HG02571 (cell line): ENCODE results near the gene HSBP1L1.
A peak's percentile ranks its signal among the peaks of the same experiment; 100 is the strongest.

Experiments used
- ATAC-seq: cut with Tn5 transposase; IDR thresholded peaks from one replicate; pipeline ENCODE4 v1.9.1; 2021; ENCODE audit warnings: mild to moderate bottlenecking, moderate library complexity; ENCODE audit not compliant: unreplicated experiment

The HSBP1L1 gene

DNA sequence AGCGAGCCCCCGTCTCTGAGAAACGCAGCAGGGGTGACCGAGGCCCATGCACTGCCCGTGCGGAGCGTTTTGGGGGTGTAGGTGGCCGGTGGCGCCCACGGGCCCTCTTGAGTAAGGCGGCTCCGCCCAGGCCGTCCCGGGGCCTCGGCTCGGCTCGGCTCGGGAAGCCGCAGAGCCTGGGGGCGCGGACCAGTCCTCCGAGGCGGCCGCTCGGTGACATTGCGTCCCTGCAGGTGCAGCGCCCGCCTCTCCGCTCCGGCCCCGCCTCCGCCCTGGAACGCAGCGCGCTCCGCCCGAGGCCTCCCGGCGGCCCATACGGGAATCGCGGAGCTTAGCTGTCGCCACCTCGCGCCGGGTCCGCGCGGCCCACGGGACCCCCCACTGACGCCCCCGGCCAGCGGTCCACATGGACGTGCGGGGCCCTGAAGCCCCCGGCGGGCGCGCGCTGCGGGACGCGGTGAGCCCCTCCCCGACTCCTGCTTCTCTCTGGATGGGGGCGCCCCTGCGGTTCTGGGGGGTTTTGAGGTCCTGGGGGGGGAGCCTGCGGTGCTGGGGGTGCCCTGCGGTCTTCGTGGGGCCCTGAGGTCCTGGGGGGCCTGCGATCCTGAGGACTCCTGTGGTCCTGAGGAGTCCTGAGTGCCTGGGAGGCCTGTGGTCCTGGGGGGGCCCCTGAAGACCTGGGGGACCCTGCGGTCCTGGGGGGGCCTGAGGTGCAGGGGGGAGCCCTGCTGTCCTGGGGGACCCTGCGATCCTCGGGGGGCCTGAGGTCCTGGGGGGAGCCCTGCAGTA, at the start of gene HSBP1L1:
Gene HSBP1L1 (plus strand): TSS at position 314 of the 789 bp plus-strand sequence. CDS start 93 bp downstream, at position 407.
- ATAC-seq = peak; percentile 68

DNA sequence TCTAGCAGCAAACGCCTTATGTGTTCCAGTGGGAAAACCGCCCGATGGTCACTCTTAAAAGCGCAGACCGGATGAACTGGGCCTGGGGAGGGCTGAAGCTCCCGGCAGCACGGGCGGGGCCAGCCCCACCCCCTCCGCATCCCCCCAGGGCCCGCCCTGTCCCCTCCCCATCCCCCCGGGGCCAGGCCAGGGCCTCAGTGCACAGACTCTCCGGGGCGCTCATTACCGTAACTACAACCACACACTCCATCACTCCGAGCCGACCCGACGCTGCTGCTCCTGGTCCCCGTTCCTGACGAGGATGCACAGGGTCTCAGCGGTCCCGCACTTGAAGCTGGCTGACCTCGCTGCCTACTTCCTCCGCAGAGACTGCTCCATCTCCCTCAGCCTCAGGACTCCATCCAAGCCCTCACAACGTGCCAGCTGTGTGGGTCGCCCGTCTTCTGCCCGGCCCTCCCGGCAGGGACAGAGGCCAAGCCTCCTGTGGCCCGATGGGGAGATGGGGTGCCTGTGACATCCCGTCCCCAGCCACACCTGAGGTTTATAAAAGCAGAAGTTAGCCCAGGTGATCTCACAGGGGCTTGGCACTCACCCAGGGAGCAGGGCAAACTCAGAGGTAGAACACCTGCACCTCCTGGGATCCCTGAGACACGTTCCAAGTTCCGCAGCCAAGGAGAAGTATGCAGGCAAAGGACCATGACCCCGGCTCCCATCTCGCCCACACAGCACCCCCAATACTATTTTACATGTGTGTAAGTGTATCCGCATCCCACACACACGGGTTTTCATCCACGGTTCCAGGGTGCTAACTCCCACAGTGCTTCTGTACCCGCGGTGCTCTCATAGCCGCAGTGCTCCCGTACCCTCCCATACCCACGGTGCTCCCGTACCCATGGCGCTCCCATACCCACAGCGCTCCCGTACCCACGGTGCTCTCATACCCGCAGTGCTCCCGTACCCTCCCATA, 49.0 kb upstream of the HSBP1L1 start:
- ATAC-seq = no peak

DNA sequence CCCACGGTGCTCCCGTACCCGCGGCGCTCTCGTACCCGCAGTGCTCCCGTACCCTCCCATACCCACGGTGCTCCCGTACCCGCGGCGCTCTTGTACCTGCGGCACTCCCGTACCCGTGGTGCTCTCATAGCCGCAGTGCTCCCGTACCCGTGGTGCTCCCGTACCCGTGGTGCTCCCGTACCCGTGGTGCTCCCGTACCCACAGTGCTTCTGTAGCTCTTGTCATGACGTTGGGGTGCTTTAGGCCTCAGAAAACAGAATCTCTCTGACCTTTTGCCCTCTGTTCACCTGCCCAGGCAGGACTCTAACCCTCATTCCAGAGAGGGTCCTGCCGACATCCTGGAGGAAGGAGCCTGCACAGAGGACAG, 48.3 kb upstream of the HSBP1L1 start:
- ATAC-seq = no peak

DNA sequence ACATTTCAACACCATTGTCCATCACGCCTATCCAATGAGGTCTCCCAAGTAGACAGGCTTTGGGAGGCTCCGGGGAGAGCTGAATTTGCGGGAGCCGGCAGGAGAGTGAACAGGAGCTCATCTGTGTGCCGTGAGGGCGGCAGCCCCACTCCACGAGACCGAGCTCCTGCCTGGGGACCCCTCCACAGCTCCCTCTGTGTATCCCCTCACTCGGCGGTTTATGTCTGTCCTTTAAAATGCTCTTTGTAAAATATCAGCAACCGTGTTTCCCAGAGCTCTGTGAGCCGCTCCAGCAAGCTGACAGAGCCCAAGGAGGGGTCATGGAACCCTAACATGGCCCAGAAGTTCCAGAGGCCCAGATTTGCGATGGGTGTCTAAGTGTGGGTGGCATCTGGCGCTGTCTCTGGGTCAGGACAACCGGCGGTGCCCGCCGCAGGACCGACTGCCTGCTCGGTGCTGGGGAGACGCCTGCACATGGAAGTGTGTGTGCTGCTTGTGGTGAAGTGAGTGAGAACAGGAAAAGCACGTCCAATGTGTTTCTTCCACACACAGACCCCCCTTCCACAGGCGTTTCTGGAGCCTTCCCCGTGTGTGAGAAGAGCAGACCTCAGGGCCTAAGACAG, 47.8 kb upstream of the HSBP1L1 start:
- ATAC-seq = no peak

DNA sequence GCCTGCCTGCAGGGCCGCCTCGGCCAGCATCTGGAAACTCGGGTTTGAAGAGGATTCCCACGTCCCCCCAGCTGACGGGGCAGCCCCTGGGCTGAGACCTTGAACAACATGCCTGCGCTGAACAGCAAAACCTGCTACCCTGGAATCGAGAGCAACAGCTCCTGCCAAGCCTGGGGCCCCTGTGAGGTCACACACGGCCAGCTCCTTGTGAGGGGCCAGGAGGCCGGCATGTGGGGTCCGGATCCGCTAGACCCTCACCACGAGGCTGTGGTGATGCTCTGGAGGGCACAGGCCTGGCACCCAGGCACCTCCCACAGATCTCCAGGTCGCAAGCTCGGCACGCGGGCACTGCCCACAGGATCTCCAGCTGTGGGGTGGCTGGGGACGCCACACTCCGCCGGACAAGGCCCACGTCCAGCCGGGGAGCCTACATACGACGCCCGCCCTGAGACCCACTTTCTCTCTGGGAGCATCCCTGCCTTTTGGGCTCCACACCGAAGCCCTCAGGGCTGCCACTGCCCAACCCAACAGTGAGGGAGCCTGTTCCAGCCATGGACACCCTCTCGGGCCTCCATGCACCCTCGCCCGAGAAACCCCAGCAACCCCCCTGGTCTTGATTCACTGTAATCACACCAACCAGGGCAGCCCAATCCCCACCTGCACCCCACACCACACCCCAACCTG, 47.1 kb upstream of the HSBP1L1 start:
- ATAC-seq = no peak

DNA sequence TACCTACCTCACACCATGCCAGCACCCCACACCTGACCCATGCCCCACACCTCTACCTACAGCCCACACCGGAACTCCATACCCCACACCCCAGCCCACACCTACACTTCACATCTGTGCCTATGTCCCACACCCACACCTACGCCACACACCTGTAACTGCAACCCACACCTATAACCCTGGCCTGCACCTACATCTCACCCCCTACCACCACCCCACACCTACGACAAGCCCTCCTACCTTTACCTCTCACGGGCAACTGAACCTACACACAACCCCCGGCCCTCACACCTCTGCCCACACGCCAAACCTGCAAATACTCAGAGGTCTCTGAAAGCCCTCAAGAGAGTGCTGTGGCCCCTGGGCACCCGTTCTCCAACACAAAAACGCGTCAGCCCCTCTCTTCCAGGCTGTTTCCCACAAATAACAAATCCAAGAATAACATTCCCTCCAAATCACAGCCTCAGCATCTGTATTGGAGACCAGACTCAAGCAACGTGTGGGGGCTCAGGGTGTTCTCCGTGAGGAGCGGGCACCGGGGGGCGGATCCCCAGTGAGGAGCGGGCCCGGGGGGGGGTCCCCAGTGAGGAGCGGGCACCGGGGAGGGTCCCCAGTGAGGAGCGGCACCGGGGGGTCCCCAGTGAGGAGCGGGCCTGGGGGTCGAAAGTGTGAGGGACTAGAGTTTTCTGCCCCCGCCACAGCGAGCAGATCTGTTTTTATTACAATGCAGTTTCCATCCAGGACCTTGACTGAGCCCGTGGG, 46.4 kb upstream of the HSBP1L1 start:
- ATAC-seq = no peak

DNA sequence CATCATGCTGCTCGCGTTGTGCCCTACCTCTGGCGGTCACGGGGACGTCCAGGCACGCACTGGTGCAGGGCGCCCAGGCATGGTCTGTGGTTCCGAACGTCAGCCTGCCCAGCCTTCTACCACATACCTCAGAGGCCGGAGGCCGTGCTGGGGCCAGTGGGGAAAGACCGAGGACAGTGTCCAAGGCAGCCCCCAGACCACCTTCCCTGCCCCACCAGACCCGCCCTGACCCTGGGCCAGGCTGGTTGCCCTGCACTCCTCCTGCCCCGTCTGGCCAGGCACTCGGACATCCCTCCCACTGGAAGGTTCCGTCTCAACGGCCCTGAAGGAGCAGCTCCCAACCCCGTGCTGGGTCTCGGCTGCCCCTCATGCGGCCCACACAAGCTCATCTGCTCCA, 45.8 kb upstream of the HSBP1L1 start:
- no peak for ATAC-seq

DNA sequence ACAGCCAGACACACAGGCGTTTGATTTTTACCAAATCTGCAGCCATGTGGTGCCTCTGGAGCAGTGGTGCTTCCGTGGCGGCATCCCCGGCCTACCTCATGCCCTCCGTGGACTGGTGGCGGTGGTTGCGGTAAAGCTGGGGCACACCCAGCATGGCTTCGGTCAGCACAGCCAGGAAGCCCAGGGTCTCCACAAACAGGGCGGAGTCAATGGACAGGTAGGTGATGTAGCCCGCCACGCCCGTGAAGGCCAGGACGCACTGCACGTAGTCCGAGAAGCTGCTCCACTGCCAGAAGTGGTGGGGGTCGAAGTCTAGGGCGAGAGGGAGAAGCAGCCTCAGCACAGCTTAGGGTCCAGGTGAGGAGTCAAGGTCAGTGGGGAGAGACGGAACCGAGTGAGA, 45.4 kb upstream of the HSBP1L1 start:
- ATAC-seq = no peak

DNA sequence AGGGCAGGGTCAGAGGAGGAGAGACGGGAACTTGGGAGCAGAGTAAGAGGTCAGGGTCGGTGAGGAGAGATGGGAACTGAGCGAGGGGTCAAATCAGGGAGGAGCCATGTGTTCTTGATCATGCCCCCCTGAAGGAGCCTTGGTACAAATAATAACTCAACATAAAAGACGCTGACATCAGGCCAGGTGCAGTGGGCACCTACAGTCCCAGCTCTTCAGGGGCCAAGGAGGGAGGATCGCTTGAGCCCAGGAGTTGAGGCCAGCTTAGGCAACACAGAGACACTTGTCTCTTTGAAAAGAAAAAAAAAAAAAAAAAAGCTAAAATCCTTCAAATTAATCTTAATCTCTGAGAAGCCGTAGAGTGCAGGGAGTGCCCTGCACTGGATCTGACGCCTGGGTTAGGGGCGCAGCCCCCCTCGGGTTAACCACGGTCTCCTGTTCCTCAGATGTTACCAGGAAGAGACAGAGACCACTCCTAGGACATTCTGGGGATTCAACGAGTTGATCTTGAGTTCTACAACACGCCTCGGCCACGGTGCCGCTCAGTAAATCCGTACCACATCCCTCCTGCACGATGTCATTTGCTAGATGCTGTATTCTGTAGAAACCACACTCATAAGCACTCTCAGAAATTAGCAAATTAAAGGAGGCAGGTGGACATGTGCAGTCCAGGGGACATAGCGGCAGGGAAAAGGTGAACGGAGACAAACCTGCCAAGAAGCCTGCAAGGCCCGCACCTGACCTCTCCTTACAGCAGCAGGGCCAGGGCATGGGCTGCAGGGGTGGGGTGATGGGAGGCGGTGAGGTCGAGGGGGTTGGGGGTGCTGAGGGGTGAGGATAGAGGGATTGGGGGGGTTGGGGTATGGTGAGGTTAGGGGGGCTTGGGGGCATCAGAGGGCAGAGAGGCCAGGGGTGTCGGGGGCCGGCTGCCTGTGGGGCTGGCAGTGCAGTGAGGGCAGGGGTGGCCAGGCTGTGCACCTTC, 42.2 kb upstream of the HSBP1L1 start:
- ATAC-seq = no peak

DNA sequence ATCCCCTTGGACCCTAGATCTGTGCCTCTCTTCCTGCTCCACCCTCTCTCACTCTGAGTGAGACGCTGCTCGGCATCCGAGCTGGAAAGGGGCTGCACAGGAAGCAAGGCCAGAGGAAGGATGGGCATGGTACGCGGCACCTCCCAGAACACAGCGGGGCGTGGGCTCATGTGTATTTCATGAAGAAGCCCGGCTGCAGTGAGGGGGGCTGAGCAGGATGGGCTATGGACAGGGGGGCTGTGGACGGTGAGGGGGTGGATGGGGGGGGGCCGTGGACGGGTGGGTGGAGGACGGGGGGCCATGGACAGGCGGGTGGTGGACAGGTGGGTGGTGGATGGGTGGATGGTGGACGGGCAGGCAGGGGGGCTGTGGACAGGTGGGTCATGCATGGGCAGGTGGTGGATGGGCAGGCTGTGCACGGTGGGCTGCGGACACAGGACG, 41.5 kb upstream of the HSBP1L1 start:
- no peak for ATAC-seq

DNA sequence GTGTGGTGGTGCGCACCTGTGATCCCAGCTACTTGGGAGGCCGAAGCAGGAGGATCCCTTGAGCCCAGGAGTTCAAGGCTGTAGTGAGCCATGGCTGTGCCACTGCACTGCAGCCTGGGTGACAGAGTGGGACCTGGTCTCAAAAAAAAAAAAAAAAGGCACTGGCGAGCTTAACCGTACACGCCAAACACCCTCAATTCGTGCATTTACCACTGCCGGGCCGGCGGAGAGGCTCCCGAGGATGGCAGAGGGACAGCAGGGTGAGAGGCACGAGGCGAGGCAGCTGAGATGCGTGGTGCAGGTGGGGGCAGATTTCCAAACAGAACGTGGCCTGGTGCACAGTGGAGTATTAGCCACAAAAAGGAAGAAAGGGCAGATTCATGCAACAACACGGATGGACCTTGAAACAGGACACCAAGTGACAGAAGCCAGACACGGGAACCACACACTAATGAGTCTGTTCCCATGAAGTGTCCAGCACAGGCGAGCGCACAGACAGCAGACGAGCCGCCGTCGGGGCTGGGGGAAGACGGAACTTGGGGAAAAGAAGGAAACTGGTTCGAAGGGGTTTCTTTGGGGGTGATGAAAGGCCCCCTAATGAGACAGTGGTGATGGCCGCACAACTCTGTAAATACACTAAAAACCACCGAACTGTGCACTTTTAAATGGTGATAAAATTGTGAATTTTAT, 40.4 kb upstream of the HSBP1L1 start:
- no peak for ATAC-seq

DNA sequence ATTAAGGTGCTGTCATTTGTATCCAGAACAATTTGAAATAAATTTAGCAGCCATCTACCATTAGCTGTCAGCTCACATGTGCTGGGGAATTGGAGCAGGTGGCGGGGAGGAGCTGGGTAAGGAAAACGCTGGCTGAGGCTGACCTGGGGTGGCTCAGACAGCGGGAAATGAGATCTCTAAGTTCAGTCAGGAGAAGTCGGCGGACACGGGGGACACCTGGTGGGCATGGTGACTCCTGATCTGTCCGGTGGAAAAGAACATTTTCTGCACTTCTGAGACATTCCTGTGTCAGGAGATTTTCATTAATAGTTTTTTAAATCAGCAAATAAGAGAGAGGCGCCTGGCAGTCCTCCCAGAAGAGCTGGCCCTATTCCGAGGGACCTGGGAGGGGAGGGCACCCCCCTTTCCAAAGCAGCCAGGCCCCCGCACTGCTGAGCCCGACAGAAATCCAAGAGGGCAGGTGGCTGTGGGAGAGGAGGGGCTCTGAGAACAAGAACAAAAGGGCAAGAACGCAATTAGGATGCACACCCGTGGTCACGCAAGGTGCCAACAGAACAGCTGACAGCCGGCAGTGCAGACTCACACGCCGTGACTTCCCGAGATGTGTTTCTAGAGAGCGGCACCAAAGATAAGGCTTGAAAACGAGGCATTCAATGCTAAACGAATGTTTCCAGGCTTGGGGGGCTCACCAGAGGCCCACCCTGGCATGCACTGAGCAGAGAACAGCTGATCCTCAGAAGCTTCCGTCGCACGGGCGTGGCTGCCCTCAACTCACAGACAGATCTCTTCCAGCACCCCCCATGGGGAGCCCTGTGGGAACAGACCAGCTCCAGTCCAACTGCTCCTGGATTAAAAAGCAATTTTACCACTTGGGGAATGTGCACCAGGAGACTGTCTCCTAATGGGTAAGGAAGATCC, 39.4 kb upstream of the HSBP1L1 start:
- no peak for ATAC-seq

DNA sequence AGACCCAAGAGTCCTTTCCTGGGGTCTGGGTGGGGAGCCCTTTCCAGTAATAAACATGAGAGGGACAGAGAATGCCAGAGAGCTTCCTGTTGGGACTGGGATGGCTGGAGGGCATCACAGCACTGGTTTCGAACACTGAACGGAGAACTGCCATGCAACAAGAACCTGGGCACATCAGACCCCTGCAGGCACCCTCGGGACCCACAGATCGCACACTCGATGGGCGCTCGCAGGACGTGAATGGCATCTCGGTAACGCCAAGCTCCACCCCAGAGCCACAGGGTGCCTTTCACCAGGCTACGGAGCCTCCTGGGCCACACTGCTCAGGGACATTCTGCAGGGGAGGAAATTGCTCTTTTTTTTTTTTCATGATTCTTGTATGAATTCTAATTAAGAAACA, 38.1 kb upstream of the HSBP1L1 start:
- ATAC-seq = no peak

DNA sequence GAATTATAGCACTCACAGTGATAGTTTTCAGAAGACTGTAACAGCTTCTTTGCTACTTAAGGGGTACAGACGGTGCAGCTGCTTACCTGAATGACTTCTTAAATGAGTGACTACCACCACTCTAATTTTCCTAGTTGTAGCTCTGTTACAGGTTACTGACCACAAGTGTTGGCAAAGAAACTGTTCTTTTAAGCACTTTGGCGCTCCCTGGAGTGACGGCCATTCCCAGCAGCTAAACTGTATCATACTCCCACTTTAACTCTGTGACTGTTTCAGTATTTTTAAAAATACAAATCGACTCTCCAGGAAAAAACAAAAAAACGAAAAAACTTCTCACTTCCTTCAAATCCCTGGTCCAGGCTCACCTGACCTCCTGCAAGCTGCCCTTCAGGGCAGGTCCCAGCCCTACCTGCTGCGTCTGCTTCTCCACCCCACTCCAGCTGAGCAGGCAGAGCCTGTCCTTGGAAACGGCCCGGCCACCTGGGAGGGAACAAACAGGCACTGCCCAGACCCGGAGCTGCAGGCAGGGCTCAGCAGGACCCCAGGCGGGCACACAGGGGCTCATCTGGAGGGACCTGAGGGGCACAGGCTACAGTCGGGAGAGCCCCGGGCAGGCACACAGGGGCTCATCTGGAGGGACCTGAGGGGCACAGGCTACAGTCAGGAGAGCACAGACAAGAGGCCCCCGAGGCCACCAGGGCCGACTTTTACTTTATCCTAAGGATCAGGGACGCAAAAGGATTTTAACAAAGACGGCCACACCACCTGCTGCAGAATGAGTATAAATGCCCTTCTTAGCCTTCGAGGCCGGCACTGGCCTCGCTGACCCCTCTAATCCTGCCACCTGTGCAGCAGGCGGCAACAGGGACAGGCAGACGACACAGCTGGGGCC, 37.5 kb upstream of the HSBP1L1 start:
- no peak for ATAC-seq

DNA sequence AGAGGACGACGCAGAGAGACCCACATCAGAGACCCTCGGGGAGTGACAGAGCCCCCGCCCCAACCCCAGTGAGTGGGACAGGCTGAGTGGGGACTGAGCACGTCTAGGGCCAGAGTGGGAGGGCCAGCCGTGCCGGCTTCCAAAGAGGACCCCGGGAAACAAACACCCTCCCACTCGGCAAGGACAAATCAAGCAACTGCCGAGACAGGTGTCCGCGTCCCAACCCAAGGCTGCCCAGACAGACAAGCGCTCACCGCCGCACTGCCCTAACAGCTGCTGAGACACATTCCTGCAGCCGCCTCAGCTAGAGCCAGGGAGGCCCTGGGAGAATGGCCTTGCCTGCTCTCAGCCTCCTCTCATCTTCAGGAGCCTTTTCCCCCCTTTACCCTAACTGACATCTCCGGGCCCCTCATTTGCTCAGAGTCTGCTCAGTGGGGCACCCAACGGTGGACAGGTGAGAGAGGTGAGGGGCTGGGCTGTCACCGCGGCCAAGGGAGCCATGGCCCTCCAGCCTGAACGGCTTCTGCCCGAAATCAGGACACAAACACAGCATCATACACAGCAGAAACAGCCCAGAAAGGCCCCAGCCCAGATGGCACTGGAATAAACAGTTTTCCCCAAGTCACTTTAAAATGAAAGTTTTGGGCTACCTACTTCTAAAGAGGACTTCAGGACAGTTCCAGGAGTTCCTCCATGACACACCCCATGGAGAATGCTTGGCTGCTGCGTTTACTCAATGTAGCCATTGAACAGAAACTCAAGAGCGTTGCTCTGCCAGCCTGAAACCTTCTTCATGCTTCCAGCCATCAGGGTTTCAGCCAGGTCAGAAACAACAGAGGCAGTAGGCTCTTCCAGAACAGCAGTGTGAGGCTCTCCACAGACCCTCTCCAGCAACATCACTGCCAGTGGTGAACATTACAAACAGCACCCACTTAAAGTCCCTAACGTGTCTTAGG, 36.6 kb upstream of the HSBP1L1 start:
- no peak for ATAC-seq
